Measurements from ENCODE around the gene ABCC10. TPM values are rescaled to one million over a fixed set of nuclear protein-coding genes. Genes with fewer than 3 reads are reported as not detected.

The ABCC10 gene
- total and polyA plus RNA-seq, 10 of the 15 experiments (the other 5 are each of a cell fraction or from before 2014, with no cell fraction given): 0.80 to 18.2 (median 6.4) TPM

DNA sequence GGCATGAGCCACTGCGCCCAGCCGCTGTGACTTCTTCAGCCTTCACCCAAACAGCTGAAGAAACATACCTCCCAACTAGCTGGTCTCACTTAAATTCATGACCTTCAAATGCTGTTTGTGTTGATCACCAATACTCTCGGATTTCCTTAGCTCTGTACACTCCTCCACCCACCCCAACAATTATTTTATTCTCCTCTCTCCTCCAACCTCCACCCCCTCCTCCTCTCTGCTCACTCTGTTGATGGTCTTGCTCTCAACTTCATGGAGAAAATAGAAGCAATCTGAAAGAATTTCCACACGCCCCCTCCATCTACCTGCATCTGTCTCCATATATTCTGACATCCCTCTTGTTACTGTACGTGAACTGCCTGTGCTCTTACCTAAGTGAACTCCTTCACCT, 34.6 kb downstream of the ABCC10 start (continued):
- TF ChIP-seq, protein P1, sequence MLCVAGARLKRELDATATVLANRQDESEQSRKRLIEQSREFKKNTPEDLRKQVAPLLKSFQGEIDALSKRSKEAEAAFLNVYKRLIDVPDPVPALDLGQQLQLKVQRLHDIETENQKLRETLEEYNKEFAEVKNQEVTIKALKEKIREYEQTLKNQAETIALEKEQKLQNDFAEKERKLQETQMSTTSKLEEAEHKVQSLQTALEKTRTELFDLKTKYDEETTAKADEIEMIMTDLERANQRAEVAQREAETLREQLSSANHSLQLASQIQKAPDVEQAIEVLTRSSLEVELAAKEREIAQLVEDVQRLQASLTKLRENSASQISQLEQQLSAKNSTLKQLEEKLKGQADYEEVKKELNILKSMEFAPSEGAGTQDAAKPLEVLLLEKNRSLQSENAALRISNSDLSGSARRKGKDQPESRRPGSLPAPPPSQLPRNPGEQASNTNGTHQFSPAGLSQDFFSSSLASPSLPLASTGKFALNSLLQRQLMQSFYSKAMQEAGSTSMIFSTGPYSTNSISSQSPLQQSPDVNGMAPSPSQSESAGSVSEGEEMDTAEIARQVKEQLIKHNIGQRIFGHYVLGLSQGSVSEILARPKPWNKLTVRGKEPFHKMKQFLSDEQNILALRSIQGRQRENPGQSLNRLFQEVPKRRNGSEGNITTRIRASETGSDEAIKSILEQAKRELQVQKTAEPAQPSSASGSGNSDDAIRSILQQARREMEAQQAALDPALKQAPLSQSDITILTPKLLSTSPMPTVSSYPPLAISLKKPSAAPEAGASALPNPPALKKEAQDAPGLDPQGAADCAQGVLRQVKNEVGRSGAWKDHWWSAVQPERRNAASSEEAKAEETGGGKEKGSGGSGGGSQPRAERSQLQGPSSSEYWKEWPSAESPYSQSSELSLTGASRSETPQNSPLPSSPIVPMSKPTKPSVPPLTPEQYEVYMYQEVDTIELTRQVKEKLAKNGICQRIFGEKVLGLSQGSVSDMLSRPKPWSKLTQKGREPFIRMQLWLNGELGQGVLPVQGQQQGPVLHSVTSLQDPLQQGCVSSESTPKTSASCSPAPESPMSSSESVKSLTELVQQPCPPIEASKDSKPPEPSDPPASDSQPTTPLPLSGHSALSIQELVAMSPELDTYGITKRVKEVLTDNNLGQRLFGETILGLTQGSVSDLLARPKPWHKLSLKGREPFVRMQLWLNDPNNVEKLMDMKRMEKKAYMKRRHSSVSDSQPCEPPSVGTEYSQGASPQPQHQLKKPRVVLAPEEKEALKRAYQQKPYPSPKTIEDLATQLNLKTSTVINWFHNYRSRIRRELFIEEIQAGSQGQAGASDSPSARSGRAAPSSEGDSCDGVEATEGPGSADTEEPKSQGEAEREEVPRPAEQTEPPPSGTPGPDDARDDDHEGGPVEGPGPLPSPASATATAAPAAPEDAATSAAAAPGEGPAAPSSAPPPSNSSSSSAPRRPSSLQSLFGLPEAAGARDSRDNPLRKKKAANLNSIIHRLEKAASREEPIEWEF (IDR thresholded peaks at IDR 0.05; ENCODE audit: insufficient replicate concordance, low read depth, low read length): no peak

DNA sequence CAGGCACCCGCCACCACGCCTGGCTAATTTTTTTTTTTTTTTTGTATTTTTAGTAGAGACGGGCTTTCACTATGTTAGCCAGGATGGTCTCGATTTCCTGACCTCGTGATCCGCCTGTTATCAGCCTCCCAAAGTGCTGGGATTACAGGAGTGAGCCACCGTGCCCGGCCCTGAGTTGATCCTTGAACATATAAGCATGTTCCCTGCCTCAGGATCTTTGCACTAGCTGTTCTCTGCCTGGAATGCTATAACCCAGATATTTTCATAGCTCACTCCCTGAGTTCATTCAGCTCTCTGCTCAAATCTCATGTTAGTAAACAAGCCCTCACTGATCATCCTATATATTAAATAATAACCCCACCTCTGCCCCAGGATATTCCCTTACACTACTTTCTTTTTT, 37.0 kb downstream of the ABCC10 start:
- H3K9ac ChIP-seq (ENCODE audit: control insufficient read depth, insufficient read depth, low read length): no peak overlapping the region
- no peaks in the 10 kb centered on the region for H3K36me3 ChIP-seq (ENCODE audit: control insufficient read depth in 2 of 2, insufficient read depth in 2 of 2, low read length in 1 of 2)
- intact Hi-C loops (cut with micrococcal nuclease; ENCODE audit: unreplicated experiment) (no loop called here), in situ Hi-C loops (cut with MboI) (no loop called here)
- 68% methylated on average over 5 of the region's 8 CpGs for WGBS (ENCODE audit: insufficient coverage, insufficient replicate concordance, low lambda C conversion rate, missing lambda C conversion rate)
- no peaks in the 10 kb centered on the region for H3K4me1 ChIP-seq (ENCODE audit: control insufficient read depth, insufficient read depth, low read length)
- ChIA-PET RAD21 (ENCODE audit: unreplicated experiment) (no interaction called here), POLR2A (no interaction called here), CTCF (interaction anchor here (0.6 kb wide), 1 partner anchor 12 kb away, joined by 3 read pairs; no protein-coding TSS in a partner anchor), SMC1A (ENCODE audit: uncharacterized antibody, unreplicated experiment) (interaction anchor here (0.6 kb wide), 1 partner anchor 12 kb away, joined by 3 read pairs; no protein-coding TSS in a partner anchor)
- FAIRE-seq (no peak), ATAC-seq (no peak), DNase-seq (ENCODE audit: low read depth, low spot score) (no peak)
- H2AFZ ChIP-seq (ENCODE audit: control insufficient read depth, low read depth, low read length): no peak overlapping the region
- no peak overlapping the region for H3K4me2 ChIP-seq (ENCODE audit: control insufficient read depth, insufficient read depth)
- no peak overlapping the region for H3K4me3 ChIP-seq
- H3K27me3 ChIP-seq (replicated peaks in 1 of 2; ENCODE audit: control insufficient read depth in 2 of 2, insufficient read depth in 2 of 2, low read length in 1 of 2): no peaks in the 10 kb centered on the region; a peak in 1 of 4 replicates
- no peak overlapping the region for H3K27ac ChIP-seq (ENCODE audit: control insufficient read depth, insufficient read depth)
- H3K79me2 ChIP-seq (ENCODE audit: control insufficient read depth, insufficient read depth, low read length): no peaks in the 10 kb centered on the region
- H3K9me3 ChIP-seq (replicated peaks; ENCODE audit: control insufficient read depth, insufficient read depth, low read length): no peaks in the 10 kb centered on the region
- no peaks in the 10 kb centered on the region for H4K20me1 ChIP-seq (ENCODE audit: control insufficient read depth, insufficient read depth)
- no TSS peak for BruUV-seq (replicated peaks)
- TF ChIP-seq, protein P2, sequence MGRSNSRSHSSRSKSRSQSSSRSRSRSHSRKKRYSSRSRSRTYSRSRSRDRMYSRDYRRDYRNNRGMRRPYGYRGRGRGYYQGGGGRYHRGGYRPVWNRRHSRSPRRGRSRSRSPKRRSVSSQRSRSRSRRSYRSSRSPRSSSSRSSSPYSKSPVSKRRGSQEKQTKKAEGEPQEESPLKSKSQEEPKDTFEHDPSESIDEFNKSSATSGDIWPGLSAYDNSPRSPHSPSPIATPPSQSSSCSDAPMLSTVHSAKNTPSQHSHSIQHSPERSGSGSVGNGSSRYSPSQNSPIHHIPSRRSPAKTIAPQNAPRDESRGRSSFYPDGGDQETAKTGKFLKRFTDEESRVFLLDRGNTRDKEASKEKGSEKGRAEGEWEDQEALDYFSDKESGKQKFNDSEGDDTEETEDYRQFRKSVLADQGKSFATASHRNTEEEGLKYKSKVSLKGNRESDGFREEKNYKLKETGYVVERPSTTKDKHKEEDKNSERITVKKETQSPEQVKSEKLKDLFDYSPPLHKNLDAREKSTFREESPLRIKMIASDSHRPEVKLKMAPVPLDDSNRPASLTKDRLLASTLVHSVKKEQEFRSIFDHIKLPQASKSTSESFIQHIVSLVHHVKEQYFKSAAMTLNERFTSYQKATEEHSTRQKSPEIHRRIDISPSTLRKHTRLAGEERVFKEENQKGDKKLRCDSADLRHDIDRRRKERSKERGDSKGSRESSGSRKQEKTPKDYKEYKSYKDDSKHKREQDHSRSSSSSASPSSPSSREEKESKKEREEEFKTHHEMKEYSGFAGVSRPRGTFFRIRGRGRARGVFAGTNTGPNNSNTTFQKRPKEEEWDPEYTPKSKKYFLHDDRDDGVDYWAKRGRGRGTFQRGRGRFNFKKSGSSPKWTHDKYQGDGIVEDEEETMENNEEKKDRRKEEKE (IDR thresholded peaks at IDR 0.05): no peak
- TF ChIP-seq TBL1XR1 (IDR thresholded peaks at IDR 0.05; ENCODE audit: low read depth, low read length) (no peak), IKZF2 (IDR thresholded peaks at IDR 0.05) (no peak)
- TF ChIP-seq, protein P3, sequence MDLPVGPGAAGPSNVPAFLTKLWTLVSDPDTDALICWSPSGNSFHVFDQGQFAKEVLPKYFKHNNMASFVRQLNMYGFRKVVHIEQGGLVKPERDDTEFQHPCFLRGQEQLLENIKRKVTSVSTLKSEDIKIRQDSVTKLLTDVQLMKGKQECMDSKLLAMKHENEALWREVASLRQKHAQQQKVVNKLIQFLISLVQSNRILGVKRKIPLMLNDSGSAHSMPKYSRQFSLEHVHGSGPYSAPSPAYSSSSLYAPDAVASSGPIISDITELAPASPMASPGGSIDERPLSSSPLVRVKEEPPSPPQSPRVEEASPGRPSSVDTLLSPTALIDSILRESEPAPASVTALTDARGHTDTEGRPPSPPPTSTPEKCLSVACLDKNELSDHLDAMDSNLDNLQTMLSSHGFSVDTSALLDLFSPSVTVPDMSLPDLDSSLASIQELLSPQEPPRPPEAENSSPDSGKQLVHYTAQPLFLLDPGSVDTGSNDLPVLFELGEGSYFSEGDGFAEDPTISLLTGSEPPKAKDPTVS (IDR thresholded peaks at IDR 0.05; ENCODE audit: low read depth, low read length): no peak
- TF ChIP-seq, protein P4, sequence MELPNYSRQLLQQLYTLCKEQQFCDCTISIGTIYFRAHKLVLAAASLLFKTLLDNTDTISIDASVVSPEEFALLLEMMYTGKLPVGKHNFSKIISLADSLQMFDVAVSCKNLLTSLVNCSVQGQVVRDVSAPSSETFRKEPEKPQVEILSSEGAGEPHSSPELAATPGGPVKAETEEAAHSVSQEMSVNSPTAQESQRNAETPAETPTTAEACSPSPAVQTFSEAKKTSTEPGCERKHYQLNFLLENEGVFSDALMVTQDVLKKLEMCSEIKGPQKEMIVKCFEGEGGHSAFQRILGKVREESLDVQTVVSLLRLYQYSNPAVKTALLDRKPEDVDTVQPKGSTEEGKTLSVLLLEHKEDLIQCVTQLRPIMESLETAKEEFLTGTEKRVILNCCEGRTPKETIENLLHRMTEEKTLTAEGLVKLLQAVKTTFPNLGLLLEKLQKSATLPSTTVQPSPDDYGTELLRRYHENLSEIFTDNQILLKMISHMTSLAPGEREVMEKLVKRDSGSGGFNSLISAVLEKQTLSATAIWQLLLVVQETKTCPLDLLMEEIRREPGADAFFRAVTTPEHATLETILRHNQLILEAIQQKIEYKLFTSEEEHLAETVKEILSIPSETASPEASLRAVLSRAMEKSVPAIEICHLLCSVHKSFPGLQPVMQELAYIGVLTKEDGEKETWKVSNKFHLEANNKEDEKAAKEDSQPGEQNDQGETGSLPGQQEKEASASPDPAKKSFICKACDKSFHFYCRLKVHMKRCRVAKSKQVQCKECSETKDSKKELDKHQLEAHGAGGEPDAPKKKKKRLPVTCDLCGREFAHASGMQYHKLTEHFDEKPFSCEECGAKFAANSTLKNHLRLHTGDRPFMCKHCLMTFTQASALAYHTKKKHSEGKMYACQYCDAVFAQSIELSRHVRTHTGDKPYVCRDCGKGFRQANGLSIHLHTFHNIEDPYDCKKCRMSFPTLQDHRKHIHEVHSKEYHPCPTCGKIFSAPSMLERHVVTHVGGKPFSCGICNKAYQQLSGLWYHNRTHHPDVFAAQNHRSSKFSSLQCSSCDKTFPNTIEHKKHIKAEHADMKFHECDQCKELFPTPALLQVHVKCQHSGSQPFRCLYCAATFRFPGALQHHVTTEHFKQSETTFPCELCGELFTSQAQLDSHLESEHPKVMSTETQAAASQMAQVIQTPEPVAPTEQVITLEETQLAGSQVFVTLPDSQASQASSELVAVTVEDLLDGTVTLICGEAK (IDR thresholded peaks at IDR 0.05; ENCODE audit: borderline replicate concordance): no peak

Data from GM12878 (cell line).